Neural progenitor cell (in vitro differentiated cells): ENCODE measurements around the gene NEXN.

Source experiments
- EZH2 ChIP-seq: fragments of 200-600 bp; sonication (generic); IDR thresholded peaks from 2 replicates; pipeline ENCODE4 v1.6.1; 2017; ENCODE audit warnings: antibody characterized with exemption, mild to moderate bottlenecking, moderate library complexity
- EZH2phosphoT487 ChIP-seq: fragments of 200-600 bp; sonication (generic); IDR thresholded peaks from 2 replicates; pipeline ENCODE4 v1.6.1; 2017; ENCODE audit warnings: antibody characterized with exemption
- TF ChIP-seq, protein P1 (sequence below): fragments of 200-600 bp; sonication (generic); IDR thresholded peaks from 2 replicates; pipeline ENCODE4 v1.5.1; 2017; ENCODE audit warnings: antibody characterized with exemption, mild to moderate bottlenecking

- no peak for TF ChIP-seq EZH2phosphoT487
- TF ChIP-seq, protein P1, sequence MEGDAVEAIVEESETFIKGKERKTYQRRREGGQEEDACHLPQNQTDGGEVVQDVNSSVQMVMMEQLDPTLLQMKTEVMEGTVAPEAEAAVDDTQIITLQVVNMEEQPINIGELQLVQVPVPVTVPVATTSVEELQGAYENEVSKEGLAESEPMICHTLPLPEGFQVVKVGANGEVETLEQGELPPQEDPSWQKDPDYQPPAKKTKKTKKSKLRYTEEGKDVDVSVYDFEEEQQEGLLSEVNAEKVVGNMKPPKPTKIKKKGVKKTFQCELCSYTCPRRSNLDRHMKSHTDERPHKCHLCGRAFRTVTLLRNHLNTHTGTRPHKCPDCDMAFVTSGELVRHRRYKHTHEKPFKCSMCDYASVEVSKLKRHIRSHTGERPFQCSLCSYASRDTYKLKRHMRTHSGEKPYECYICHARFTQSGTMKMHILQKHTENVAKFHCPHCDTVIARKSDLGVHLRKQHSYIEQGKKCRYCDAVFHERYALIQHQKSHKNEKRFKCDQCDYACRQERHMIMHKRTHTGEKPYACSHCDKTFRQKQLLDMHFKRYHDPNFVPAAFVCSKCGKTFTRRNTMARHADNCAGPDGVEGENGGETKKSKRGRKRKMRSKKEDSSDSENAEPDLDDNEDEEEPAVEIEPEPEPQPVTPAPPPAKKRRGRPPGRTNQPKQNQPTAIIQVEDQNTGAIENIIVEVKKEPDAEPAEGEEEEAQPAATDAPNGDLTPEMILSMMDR: no peak
- no peak for TF ChIP-seq EZH2
Measured at GRCh38 chr1:77850082-77850481, 38.3 kb upstream of the NEXN start.
